GM12892 (cell line): Measurements from ENCODE around the gene SMARCA2.

Experiments
- POLR2AphosphoS5 ChIP-seq: IDR thresholded peaks from 2 replicates; pipeline ENCODE4 v1.6.1; 2011; ENCODE audit warnings: low read depth, low read length, control low read depth
- TAF1 ChIP-seq: IDR thresholded peaks from 2 replicates; pipeline ENCODE4 v1.6.1; 2011; ENCODE audit warnings: low read depth, mild to moderate bottlenecking, control low read depth, low read length, borderline replicate concordance

GRCh38 chr9:2242831-2243330 is 227.7 kb downstream of the SMARCA2 start:
- TF ChIP-seq TAF1 (no peak), POLR2AphosphoS5 (no peak)
